GM21367 (cell line): Measurements from ENCODE around the gene NOTCH1.

Experiments used
- ATAC-seq: cut with Tn5 transposase; IDR thresholded peaks from one replicate; pipeline ENCODE4 v1.9.1; 2021; ENCODE audit not compliant: unreplicated experiment

NOTCH1 gene

DNA sequence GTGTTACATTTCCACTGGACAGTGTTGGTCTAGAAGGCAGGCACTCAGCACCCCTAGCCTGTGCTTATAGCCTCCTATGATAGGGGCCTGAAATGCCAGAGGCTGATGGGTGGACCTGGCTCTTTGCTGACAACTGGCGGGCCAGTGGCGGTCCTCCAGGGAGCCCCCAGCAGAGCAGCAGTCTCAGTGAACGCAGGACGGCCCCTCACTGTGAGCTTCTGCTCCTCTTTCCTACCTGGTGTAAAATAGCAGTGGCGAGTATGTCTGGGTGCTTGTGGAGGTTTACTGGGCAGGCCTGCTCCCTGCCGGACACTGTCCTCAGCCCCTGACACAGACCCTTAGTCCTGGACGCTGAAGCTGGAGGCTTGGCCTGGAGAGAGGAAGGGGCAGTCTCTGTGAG, 59.7 kb downstream of the NOTCH1 start:
- ATAC-seq, result no peak

- no peak for ATAC-seq
Measured at GRCh38 chr9:136485049-136486045, 60.5 kb downstream of the NOTCH1 start.

DNA sequence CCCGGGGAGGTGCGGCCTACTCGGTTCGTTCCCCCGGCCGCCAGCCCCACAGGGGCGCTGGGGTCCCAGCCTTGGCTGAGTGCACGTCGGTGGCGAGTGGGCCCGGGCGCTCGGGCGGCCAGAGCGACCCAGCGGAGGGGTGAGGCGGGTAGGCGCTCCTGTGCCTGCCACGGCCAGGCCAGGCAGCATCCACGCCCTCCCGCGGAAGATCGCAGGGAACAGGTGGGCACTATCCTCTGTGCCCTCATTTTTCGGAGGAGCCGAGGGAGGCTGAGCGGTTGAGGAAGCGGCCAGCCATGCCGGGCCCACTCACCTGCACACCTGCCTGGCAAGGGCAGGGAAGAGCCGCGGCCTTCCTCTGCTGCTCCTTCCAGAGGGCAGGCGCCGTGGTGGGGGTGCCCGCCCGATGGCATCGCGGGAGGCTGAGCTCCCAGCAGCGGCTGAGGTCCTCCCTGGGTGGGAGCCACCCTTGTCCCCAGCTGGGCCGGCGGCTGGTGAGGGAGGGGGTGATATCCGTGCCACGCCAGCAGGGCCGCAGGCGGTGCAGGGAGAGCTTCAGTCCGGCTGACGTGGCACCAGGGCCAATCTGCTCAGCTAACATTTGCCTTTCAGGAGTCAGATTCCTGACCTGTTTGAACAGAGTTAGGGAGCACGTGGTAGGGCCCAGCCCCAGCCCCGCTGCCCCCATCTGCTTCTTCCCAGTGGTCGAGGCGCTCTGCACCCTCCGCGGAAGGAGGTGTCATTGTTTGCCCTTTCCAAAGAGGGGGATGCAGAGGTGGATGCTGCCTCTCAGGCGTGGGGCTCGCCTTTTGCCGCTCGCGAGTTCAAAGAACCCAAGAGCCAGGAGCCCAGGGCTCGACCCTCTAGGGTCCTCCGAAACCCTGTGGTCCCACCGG, 61.4 kb downstream of the NOTCH1 start:
- no peak for ATAC-seq

DNA sequence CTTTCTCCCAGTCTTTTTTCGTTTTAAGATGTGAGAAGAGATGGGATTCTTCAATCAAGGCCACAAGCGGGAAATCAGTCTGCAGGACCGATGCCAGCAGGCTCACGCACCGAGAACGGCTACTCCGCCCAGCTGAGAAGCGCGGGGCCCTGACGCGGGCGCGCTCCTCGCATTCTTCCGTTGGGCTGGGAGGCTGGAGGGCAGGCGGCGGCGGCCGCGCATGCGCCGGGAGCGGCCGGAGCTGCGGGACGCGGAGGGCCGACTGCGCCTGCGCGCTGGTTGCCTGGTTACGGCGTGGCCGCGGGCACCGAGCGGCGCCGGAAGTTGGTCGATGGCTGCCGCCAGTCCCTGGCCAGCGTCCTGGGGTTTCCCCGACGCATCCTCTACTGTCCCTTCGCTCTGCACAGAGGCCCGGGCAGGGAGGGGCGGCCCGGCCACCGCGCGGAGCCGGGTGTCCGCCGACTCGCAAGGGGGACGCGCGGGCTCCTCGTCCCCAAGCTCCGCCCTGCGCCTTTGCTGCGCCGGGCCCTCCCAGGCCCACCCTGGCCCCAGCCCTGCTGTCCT, 62.2 kb downstream of the NOTCH1 start:
- peak; percentile 47 for ATAC-seq

- ATAC-seq, result peak; percentile 52
Measured at GRCh38 chr9:136482793-136483588, 62.9 kb downstream of the NOTCH1 start, which contains the start of gene SEC16A. SEC16A (minus strand) TSS chr9:136483040; CDS start chr9:136477615, 5,425 bp downstream.

DNA sequence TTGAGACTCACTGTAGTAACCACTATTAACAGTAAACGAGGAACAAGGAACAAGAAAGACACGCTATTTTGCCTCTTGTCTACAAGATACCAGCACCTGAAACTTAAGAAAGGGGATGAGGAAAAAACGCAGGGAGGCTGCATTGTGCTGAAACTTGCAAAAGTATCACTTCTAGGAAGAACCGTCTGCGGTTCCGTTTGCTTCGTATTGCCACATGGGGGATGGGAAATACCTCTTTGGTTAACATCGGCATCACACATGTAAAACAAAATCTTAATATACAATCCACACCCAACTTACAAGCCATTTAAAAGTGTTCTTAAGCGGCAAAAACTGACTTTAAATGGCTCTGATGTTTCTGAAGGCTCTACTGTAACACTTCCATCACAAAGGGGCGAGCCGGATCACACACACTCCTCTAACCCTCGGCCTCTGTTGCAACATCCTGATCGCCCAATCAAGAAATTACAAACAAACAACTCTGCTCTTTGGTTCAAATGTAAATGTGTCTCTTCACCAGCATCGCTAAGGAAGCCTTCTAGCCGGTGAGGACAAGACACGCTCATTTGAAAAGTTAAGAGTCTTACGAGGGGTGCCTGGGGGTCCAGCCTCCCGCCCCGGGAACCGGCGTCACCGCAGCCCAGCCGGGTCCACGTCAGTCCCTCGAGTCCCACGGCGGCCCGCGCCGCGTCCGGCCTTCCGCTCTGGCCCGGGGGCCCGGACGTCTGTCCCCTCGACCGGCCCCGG, 63.6 kb downstream of the NOTCH1 start:
- no peak for ATAC-seq

GRCh38 chr9:136481558-136481957, 64.3 kb downstream of the NOTCH1 start:
- no peak for ATAC-seq

DNA sequence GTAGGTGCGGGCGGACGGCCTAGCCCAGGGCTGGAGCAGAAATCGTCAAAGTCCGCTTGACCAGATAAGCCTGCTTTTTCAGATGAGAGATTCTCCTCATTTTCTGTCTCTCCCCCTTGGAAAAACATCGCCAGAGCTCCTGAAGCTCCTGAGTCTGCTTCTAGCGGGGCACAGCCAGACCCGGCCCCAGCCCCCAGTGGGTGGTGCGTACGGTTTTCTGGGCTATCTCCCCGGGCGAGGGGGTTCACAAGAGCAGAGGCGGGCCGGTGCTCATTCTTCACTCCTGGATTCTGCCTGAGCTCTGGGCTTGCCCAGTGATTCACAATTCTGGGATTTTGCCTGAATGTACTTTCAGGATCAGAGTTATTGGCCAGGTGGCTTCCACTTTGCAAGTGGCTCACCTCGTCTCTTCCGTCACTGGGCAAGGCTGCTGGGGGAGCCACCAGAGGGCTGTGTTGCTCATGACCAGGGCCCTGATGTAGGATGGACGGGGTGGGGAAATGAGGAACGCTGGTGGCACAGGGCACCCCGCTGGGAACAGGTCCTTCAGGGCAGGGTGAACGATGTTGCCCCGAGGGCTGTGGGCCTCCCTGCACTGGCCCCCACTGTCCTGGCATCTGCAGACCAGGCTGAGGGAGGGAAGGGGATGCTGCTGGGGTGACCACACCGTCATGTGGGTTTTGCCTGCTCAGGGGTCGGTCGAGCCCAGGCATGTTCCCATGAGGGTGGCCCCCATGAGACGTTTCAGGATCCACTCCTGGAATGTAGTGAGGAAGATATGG, 69.3 kb downstream of the NOTCH1 start:
- ATAC-seq, result no peak

DNA sequence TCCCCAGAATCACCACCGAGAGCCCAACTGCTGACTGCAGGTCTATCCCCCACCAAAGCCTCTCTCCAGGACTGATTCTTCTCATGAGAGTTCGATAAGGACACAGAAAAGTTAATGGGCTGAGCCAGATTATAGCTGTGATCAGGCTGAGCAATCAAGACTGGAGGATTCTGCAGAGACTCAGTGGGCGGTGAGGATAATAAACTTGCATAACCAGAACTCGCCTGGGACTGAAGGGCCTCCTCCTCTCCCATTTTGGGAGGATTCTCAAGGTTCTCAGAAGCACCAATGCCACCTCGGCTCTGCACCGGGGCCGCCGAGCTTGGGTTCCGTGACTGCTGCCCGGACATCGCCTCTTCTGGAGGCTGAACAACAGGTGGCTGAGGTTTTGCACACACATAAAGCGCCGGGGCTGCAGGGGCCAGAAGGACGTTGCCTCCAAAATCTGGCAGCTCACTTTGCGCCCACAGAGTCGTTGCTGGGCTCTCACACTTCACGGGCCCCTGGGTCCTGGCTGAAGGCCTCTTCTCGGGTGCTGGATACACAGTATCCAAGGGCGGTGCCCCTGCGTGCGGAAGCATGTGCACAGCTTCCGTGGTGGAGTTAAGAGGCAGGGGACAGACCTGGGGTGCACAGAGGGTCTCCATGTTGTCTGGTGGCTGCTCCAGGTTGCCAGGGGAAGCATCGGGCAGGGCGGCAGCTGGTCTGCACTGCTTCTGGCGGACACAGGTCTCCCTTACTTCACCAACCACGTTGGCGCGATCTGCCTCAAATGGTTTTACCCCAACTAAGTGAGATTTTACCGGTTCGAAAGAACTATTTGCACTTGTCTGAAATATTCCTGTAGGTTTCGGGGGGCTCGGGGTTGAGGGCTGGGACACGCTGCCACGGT, 70.6 kb downstream of the NOTCH1 start:
- ATAC-seq, result no peak

GRCh38 chr9:136474021-136474640, 71.7 kb downstream of the NOTCH1 start:
- ATAC-seq, result no peak

DNA sequence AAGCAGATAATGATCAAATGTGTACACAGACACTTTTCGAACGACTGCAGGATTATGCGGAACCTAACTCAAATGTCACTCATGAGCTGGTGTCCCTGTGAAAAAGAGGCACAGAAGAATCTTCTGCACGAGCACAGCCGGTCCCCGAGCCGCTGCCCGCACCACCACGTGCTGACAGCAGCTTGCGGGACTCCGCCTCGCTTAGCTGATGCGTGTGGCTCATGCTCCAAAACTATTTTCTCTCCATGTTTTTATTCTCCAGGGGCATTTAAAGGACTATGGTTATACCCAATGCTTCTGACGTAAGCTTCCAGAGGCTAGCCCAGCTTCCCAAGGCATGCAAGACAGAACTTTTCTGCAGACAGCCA, 72.5 kb downstream of the NOTCH1 start:
- ATAC-seq, result no peak

- ATAC-seq, result no peak
Measured at GRCh38 chr9:136472640-136473353, 73.1 kb downstream of the NOTCH1 start.

GRCh38 chr9:136471802-136472487, 73.9 kb downstream of the NOTCH1 start:
- no peak for ATAC-seq

DNA sequence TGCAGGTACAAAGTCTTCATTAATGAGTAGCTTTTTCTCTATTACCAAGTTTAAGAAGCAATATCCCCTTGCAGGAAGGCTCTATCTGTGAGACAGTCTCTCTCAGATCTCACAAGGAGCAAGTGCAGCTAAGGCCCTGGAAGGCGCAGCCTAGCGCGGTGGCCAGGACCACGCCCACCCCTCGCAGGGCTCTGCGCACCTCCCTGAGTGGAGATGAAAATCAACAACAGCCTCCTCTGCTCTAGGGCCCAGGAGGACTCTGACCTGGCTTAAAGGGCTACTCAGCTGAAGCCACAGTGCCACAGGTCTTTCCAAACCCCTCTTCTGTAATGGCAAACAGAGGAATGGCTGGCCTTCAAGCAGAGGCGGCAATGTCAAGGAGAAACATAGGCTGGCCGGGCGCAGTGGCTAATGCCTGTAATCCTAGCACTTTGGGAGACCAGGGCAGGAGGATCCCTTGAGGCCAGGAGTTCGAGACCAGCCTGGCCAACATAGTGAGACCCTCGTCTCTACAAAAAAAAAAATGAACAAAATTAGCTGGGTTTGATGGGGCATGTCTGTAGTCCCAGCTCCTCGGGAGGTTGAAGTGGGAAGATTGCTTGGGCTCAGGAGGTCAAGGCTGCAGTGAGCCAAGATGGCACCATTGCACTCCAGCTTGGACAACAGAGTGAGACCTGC, 74.9 kb downstream of the NOTCH1 start:
- no peak for ATAC-seq

DNA sequence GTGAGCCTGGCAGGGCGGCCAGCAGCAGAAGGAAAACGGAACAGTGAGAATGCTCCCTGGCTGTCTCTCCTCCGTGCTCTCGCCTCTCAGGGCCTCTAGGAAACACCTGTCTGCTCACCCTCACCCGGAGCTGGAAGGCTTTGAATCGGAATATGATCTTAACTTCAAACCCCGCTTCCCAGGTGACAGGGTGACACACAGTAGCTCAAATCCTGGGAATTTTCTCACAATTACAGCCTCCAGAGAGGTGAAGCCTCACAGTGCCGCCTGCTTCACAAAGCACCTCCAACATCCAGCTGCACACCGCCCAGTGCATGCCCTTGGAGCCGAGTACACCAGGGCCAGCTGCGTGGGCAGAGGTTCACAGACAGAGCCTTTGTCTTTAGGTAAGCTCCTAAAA, 75.5 kb downstream of the NOTCH1 start:
- ATAC-seq, result no peak

GRCh38 chr9:136467766-136468165, 78.1 kb downstream of the NOTCH1 start:
- ATAC-seq, result no peak
